Neural crest cell (in vitro differentiated cells): ENCODE measurements around the gene KIAA0753. TPM values are rescaled to one million over a fixed set of nuclear protein-coding genes. Genes with fewer than 3 reads are reported as not detected.

Experiments
- DNase-seq: peaks from one replicate; pipeline ENCODE4 v3.0.0; 2021; ENCODE audit warnings: low read depth, mixed read lengths, low spot score
- H3K27ac Mint-ChIP-seq: one replicate; pipeline ENCODE4 v1.8.0; 2021; ENCODE audit warnings: mild to moderate bottlenecking, mixed read lengths; ENCODE audit not compliant: unreplicated experiment
- H3K27me3 Mint-ChIP-seq: 2 replicates; pipeline ENCODE4 v1.8.0; 2021; ENCODE audit warnings: low read depth, mild to moderate bottlenecking, mixed read lengths
- H3K36me3 Mint-ChIP-seq: 2 replicates; pipeline ENCODE4 v1.8.0; 2021; ENCODE audit warnings: low read depth, mild to moderate bottlenecking, mixed read lengths
- H3K4me1 Mint-ChIP-seq: 2 replicates; pipeline ENCODE4 v1.8.0; 2021; ENCODE audit warnings: mixed read lengths
- H3K4me3 Mint-ChIP-seq: one replicate; pipeline ENCODE4 v1.8.0; 2021; ENCODE audit warnings: mild to moderate bottlenecking, mixed read lengths
- H3K9me3 Mint-ChIP-seq: 2 replicates; pipeline ENCODE4 v1.8.0; 2021; ENCODE audit warnings: mixed read lengths
- CTCF ChIP-seq: fragments of 200-600 bp; sonication (generic); conservative IDR thresholded peaks from 2 replicates; pipeline ENCODE4 v1.5.0; 2021; ENCODE audit warnings: antibody characterized with exemption, mild to moderate bottlenecking
- total RNA-seq: library from RNA; stranded (reverse); gene quantifications from 2 replicates; pipeline ENCODE4 v1.2.1, GENCODE V29; 2021

Gene KIAA0753
- total RNA-seq, 1 donor from 2014 or later = 44.1 TPM

GRCh38 chr17:6608321-6608720, 32.2 kb downstream of the KIAA0753 start:
- no peak for DNase-seq
- no peak for TF ChIP-seq CTCF
- H3K27ac Mint-ChIP-seq = no peak overlapping the region
- peaks cover 16% of the 10 kb centered on the region for H3K36me3 Mint-ChIP-seq
- no peaks in the 10 kb centered on the region for H3K9me3 Mint-ChIP-seq
- H3K4me3 Mint-ChIP-seq = no peak overlapping the region
- H3K4me1 Mint-ChIP-seq = no peaks in the 10 kb centered on the region
- H3K27me3 Mint-ChIP-seq = no peaks in the 10 kb centered on the region

- Mint-ChIP-seq H3K27ac (peak overlapping the region; percentile 51), H3K36me3 (peaks cover 16% of the 10 kb centered on the region), H3K27me3 (no peaks in the 10 kb centered on the region), H3K4me1 (no peaks in the 10 kb centered on the region), H3K4me3 (no peak overlapping the region), H3K9me3 (no peaks in the 10 kb centered on the region)
- no peak for DNase-seq
- TF ChIP-seq CTCF = no peak
Measured at GRCh38 chr17:6605142-6605541, 35.4 kb downstream of the KIAA0753 start.

- peaks cover 13% of the 10 kb centered on the region for H3K36me3 Mint-ChIP-seq
- TF ChIP-seq CTCF = no peak
- no peaks in the 10 kb centered on the region for H3K27me3 Mint-ChIP-seq
- no peak for DNase-seq
- no peaks in the 10 kb centered on the region for H3K9me3 Mint-ChIP-seq
- H3K27ac Mint-ChIP-seq = no peak overlapping the region
- no peaks in the 10 kb centered on the region for H3K4me1 Mint-ChIP-seq
- no peak overlapping the region for H3K4me3 Mint-ChIP-seq
Measured at GRCh38 chr17:6603744-6604325, 36.7 kb downstream of the KIAA0753 start.

GRCh38 chr17:6602141-6602540, 38.4 kb downstream of the KIAA0753 start:
- Mint-ChIP-seq H3K36me3 (peaks cover 16% of the 10 kb centered on the region), H3K27ac (no peak overlapping the region)
- no peak for TF ChIP-seq CTCF

GRCh38 chr17:6599364-6599763, 41.1 kb downstream of the KIAA0753 start:
- Mint-ChIP-seq H3K4me3 (no peak overlapping the region), H3K27ac (no peak overlapping the region), H3K27me3 (no peaks in the 10 kb centered on the region), H3K4me1 (no peaks in the 10 kb centered on the region), H3K9me3 (no peaks in the 10 kb centered on the region), H3K36me3 (peaks cover 12% of the 10 kb centered on the region)
- no peak for TF ChIP-seq CTCF
- DNase-seq = no peak

More at GRCh38 chr17:6602141-6602540, 38.4 kb downstream of the KIAA0753 start:
- no peak for DNase-seq
- H3K9me3 Mint-ChIP-seq = no peaks in the 10 kb centered on the region
- H3K27me3 Mint-ChIP-seq = no peaks in the 10 kb centered on the region
- no peak overlapping the region for H3K4me3 Mint-ChIP-seq
- no peaks in the 10 kb centered on the region for H3K4me1 Mint-ChIP-seq
